Activated CD8-positive, alpha-beta memory T cell treated with anti-CD3 and anti-CD28 coated beads for 36 hours (primary cell): ENCODE data around the gene RNF114. TPM values are rescaled to one million over a fixed set of nuclear protein-coding genes. Genes with fewer than 3 reads are reported as not detected.

ENCODE experiments used
- CTCF ChIA-PET: fragments of 350-600 bp; sonication (Branson Sonifier 250); formaldehyde crosslinking; loops from one replicate; lab custom pipeline; 2021; ENCODE audit warnings: antibody characterized with exemption; lab: Charles Lee
- POLR2A ChIA-PET: fragments of 350-600 bp; sonication (Branson Sonifier 250); formaldehyde crosslinking; loops from one replicate; lab custom pipeline; 2021; ENCODE audit warnings: antibody characterized with exemption; lab: Charles Lee
- total RNA-seq, 2 experiments: library from RNA; stranded (reverse); gene quantifications; one replicate each; pipeline ENCODE4 v1.2.3, GENCODE V29; 2021

The RNF114 gene
- total RNA-seq, 2 experiments from 2014 or later, result 59.4 to 63.8 TPM

DNA sequence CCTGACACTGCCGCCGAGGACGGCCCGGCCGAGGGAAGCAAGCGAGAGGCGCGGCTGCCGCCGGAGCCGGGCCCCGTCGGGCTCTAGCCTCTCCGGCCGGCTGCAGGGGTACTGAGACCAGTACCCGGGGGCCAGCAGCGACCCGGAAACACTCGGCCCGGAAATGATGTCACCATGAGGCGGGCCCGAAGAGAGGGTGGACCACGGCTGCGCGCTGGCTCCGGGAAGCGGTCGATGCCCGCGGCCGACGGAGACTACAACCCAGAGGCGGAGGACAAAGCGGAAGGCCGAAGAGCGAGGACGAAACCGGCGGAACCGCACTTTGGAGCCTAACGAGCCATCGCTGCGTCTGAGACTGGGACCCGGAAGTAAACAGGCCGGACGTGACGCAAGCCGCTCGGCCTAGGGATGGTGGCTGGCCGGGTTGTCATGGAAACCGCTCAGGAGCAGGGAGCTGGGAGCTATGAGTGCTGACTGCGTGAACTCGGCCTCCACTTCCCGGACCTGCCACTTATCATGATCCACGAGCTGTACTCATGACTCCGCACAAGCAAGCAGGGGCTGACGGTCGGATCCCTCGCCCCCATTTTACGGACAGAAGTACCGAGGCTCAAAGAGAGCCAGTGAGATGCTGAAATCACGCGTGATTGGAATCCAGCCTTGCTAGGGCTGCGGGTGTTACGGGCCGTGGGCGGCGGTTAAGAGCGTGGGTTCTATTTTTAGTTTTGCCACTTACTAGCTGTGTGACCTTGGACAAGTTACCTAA is 20.6 kb upstream of the RNF114 start, which contains the start of gene SPATA2:
Gene SPATA2, minus strand, starts transcription at position 150 of the 766 bp plus-strand sequence. CDS start 7,039 bp downstream, outside the sequence.
- POLR2A ChIA-PET, result interaction anchor here (0.6 to 2.5 kb wide), 8 partner anchors 10 to 632 kb away, joined by 3 to 28 read pairs (median 6); partner anchors contain the start of gene RNF114
- CTCF ChIA-PET, result interaction anchor here (0.6 to 3.0 kb wide), 13 partner anchors 17 to 374 kb away, joined by 3 to 11 read pairs (median 6); no protein-coding TSS in a partner anchor

- POLR2A ChIA-PET, result interaction anchor here (0.5 to 2.5 kb wide), 13 partner anchors 11 to 997 kb away, joined by 3 to 28 read pairs (median 4); partner anchors contain the start of genes PEDS1 and RNF114
- CTCF ChIA-PET, result interaction anchor here (0.6 to 3.0 kb wide), 14 partner anchors 16 to 439 kb away, joined by 3 to 11 read pairs (median 6); no protein-coding TSS in a partner anchor
Observed at GRCh38 chr20:49916146-49917002, 19.8 kb upstream of the RNF114 start.

GRCh38 chr20:49918446-49918845 is 17.8 kb upstream of the RNF114 start:
- CTCF ChIA-PET, result interaction anchor here (1.0 kb wide), 1 partner anchor 14 kb away, joined by 4 read pairs; no protein-coding TSS in a partner anchor

DNA sequence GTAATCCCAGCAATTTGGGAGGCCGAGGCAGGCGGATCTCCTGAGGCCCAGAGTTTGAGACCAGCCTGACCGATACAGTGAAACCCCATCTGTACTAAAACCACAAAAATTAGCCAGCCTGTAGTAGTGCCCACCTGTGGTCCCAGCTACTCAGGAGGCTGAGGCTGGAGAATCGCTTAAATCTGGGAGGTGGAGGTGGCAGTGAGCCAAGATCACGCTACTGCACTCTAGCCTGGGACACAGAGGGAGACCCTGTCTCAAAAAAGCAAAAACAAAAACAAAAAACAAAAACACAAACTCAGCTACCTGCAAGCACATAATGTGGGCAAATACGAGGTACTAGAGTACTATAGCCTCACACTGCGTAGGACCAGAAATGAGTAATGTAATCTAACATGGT is 17.2 kb upstream of the RNF114 start:
- ChIA-PET CTCF (no interaction called here), POLR2A (no interaction called here)

More at GRCh38 chr20:49918446-49918845, 17.8 kb upstream of the RNF114 start:
- POLR2A ChIA-PET, result no interaction called here

DNA sequence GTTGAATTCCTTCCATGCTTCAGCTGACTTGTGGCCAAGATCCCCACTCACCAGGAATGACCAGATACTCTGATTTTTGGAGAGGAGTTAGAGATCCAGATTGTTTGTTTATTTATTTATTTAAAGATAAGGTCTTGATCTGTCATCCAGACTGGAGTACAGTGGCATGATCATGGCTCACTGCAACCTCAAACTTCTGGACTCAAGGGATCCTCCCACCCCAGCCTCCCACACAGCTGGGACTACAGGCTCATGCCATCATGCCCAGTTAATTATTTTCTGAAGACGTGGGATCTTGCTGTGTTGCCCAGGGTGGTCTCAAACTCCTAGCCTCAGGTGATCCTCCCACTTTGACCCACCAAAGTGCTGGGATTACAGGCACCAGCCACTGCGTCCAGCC is 16.7 kb upstream of the RNF114 start:
- POLR2A ChIA-PET, result no interaction called here
- CTCF ChIA-PET, result no interaction called here

- CTCF ChIA-PET, result interaction anchor here (0.6 to 1.5 kb wide), 5 partner anchors 11 to 337 kb away, joined by 3 to 5 read pairs (median 3); no protein-coding TSS in a partner anchor
- POLR2A ChIA-PET, result no interaction called here
Observed at GRCh38 chr20:49924247-49924646, 11.9 kb upstream of the RNF114 start.

- POLR2A ChIA-PET, result no interaction called here
- CTCF ChIA-PET, result interaction anchor here (0.8 kb wide), 1 partner anchor 121 kb away, joined by 4 read pairs; no protein-coding TSS in a partner anchor
Observed at GRCh38 chr20:49925901-49926454, 10.2 kb upstream of the RNF114 start.

GRCh38 chr20:49928411-49929141 is 7.6 kb upstream of the RNF114 start:
- POLR2A ChIA-PET, result no interaction called here
- CTCF ChIA-PET, result interaction anchor here (1.0 kb wide), 2 partner anchors 8 to 42 kb away, joined by 3 to 5 read pairs; no protein-coding TSS in a partner anchor

GRCh38 chr20:49929142-49929494 is 7.1 kb upstream of the RNF114 start:
- ChIA-PET POLR2A (no interaction called here), CTCF (no interaction called here)

- POLR2A ChIA-PET, result interaction anchor here (0.6 to 2.4 kb wide), 4 partner anchors 12 to 359 kb away, joined by 9 to 28 read pairs (median 11); no protein-coding TSS in a partner anchor
Observed at GRCh38 chr20:49935746-49936152, 448 bp upstream of the RNF114 start.

GRCh38 chr20:49937027-49937929 is 1.1 kb downstream of the RNF114 start:
- POLR2A ChIA-PET, result interaction anchor here (0.5 kb wide), 1 partner anchor 21 kb away, joined by 3 read pairs; no protein-coding TSS in a partner anchor
- CTCF ChIA-PET, result interaction anchor here (1.3 to 1.6 kb wide), 4 partner anchors 9 to 200 kb away, joined by 3 to 5 read pairs (median 4); no protein-coding TSS in a partner anchor

More at GRCh38 chr20:49935746-49936152, 448 bp upstream of the RNF114 start:
- CTCF ChIA-PET, result interaction anchor here (0.6 to 2.0 kb wide), 6 partner anchors 15 to 653 kb away, joined by 3 to 5 read pairs (median 4); no protein-coding TSS in a partner anchor

DNA sequence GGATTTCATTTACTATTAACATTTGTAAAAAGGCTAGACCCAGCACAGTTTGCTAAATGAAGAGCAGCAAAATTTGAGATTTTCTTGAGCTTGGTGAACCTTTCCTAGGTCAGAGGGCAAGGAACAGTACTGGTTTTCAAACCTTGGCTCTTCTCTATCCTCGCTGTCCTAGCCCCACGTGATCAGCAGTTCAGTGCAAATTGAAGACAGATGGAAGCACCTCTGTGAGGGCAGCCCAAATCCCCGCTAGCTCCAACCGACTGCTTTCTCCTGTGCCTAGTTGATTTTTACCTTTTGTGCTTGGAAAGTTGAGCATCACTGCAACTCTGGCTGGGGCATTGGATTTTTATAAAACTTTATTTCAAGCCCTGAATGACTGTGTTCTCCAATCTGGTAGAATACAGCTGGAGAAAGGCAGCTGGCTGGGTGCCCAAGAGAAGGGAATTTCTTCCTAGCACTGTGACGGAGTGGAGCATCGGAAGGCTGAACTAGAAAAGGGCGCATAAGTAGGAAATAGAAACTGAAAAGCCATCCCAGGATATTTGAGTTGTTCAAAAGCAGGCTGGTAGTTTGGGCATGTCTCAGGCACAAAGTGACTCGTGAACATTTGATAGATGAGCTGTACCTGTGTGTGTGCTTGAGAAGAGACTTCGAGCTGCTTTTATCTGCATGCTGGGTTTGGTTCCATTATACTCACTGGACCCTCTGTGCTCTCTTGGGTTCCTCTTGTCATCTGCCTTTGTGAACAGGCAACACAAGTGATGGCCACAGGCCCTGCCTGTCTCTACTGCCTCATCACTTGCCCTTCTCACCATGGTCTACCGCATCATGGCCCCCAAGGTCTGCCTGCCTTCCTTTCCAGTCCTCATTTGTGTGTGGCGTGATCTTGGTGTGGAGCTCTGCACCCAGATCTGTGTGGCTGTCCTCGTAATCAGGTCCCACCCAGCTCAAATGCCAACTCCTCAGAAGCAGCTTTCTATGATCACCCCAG is 2.3 kb downstream of the RNF114 start:
- ChIA-PET POLR2A (interaction anchor here (0.5 to 0.8 kb wide), 2 partner anchors 13 to 22 kb away, joined by 3 read pairs; no protein-coding TSS in a partner anchor), CTCF (interaction anchor here (1.3 to 1.6 kb wide), 3 partner anchors 14 to 327 kb away, joined by 3 to 4 read pairs (median 3); no protein-coding TSS in a partner anchor)

DNA sequence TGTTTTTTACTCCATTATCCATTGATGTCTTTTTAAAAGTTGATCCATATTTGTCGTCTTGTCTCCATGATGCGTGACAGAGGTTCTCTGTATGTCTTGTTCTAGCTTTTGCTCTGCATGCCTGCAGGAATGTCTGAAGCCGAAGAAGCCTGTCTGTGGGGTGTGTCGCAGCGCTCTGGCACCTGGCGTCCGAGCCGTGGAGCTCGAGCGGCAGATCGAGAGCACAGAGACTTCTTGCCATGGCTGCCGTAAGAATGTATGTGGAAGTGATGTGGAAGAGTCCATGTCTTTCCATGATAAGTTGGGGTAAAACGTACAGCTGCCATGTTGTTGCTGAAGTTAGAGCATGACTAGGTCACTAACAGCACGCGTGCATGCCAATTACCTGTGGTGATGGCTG is 5.3 kb downstream of the RNF114 start:
- POLR2A ChIA-PET, result no interaction called here
- CTCF ChIA-PET, result interaction anchor here (1.4 kb wide), 1 partner anchor 38 kb away, joined by 4 read pairs; no protein-coding TSS in a partner anchor

DNA sequence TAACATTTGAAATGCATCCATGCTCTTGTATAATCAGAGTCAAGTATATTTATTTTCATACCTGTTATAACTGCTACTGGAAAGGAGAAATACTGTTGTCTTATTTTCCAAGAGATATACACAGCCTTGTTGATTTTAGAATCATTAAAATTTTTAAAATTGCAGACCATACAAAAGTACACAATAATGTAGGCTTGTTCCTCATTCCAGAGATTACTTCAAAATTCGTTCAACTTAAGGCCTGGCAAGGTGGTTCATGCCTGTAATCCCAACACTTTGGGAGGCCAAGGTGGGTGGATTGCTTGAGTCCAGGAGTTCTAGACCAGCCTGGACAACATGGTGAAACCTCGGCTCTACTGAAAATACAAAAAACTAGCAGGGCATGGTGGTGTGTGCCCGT is 6.1 kb downstream of the RNF114 start:
- CTCF ChIA-PET, result interaction anchor here (1.3 kb wide), 1 partner anchor 37 kb away, joined by 5 read pairs; no protein-coding TSS in a partner anchor

DNA sequence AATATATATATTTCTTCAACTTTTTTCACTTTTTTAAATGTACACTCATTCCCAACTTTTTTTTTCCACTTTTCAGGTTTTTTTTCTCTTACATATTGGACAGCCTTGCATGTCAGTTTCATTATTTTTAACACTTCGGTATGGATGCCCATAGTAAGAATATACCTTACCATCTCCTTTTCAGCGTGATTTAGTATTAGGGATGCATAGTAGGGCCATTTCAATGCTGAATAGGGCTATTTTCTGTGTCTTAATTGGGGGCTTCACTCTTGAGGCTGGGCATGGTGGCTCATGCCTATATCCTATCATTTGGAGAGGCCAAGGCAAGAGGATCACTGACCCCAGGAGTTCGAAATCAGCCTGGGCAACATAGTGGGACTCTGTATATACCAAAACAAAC is 6.7 kb downstream of the RNF114 start:
- POLR2A ChIA-PET, result interaction anchor here (0.6 kb wide), 1 partner anchor 168 kb away, joined by 10 read pairs; no protein-coding TSS in a partner anchor
- CTCF ChIA-PET, result interaction anchor here (0.6 to 1.8 kb wide), 4 partner anchors 36 to 731 kb away, joined by 3 to 5 read pairs (median 4); no protein-coding TSS in a partner anchor

More for the DNA sequence above, 6.1 kb downstream of the RNF114 start:
- POLR2A ChIA-PET, result no interaction called here
